T-helper 2 cell treated with Interferon-gamma antibody and Interleukin-4, amounts not matched to agents 5 μg/mL and 100 μg/mL, for 36 hours (primary cell): ENCODE data around the gene SLC39A2.
"Not testable (repeated sequence)": the region's sequence is repeated elsewhere in the genome, so short reads cannot be mapped to it uniquely, and the experiment has no call there.

Source experiments
- DNase-seq: peaks from one replicate; pipeline ENCODE4 v3.0.0; 2021; ENCODE audit warnings: low spot score
- H3K27ac Mint-ChIP-seq: one replicate; pipeline ENCODE4 v1.8.0; 2021; ENCODE audit warnings: mild to moderate bottlenecking, mixed read lengths
- H3K27me3 Mint-ChIP-seq: one replicate; pipeline ENCODE4 v1.8.0; 2021; ENCODE audit warnings: low read depth, mixed read lengths
- H3K36me3 Mint-ChIP-seq: one replicate; pipeline ENCODE4 v1.8.0; 2021; ENCODE audit warnings: low read depth, mixed read lengths
- H3K4me1 Mint-ChIP-seq: one replicate; pipeline ENCODE4 v1.8.0; 2021; ENCODE audit warnings: low read depth, mixed read lengths
- H3K4me3 Mint-ChIP-seq: one replicate; pipeline ENCODE4 v1.8.0; 2022; ENCODE audit warnings: mild to moderate bottlenecking, moderate library complexity, mixed read lengths
- H3K9me3 Mint-ChIP-seq: one replicate; pipeline ENCODE4 v1.8.0; 2021; ENCODE audit warnings: mixed read lengths

SLC39A2 gene, protein sequence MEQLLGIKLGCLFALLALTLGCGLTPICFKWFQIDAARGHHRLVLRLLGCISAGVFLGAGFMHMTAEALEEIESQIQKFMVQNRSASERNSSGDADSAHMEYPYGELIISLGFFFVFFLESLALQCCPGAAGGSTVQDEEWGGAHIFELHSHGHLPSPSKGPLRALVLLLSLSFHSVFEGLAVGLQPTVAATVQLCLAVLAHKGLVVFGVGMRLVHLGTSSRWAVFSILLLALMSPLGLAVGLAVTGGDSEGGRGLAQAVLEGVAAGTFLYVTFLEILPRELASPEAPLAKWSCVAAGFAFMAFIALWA

DNA sequence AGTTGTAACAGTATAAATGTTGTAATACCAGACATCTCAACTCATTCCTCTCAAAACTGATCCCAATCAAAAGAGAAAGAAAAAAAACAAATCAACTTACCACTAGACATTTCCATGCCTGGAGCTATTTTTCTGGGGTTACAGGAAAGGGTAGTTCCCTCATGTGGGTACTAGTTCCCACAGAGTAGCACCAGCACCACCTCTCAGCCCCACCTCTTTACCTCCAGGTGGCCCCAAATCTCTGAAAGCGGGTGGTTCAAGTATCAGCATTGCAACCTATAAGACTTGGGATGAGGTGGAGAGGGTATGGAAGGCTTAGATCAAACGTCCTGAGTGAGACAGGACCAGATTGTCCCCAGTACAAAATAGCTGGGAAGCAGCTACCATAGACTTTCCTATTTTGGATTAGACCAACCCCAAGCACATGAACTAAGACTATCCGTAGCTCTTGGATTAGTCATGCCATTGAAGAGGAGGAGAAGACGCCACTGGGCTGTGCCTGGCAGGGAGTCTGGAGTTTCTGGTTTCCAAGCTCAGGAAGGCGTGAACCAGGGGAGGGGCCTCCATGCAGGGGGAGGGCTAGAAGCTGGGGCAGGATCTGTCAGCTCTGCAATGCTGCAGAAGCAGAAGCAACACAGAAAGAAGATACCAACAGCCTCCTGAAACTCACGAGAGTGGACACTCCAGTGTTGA, at the start of gene SLC39A2:
SLC39A2 (plus strand) TSS at position 620 of the 693 bp plus-strand sequence. CDS start 154 bp downstream, outside the sequence.
- Mint-ChIP-seq H3K9me3 (no peaks in the 10 kb centered on the region), H3K27me3 (no peaks in the 10 kb centered on the region), H3K36me3 (peaks cover 27% of the 10 kb centered on the region), H3K4me1 (peaks cover 2% of the 10 kb centered on the region), H3K27ac (no peak within 1 kb of the TSS), H3K4me3 (no peak within 1 kb of the TSS)
- DNase-seq = no peak

GRCh38 chr14:20954736-20955537, 44.2 kb upstream of the SLC39A2 start, which contains the start of gene RNASE2:
Gene RNASE2, plus strand, starts transcription at chr14:20955487. Its CDS starts 285 bp downstream, at chr14:20955772.
- H3K4me3 Mint-ChIP-seq = peak within 1 kb of the TSS; percentile 68

GRCh38 chr14:20955538-20955873, 43.6 kb upstream of the SLC39A2 start:
- H3K4me1 Mint-ChIP-seq = peaks cover 36% of the 10 kb centered on the region
- not testable (repeated sequence) for H3K36me3 Mint-ChIP-seq, H3K4me3 Mint-ChIP-seq, H3K9me3 Mint-ChIP-seq, H3K27ac Mint-ChIP-seq, DNase-seq, H3K27me3 Mint-ChIP-seq

More at GRCh38 chr14:20954736-20955537, 44.2 kb upstream of the SLC39A2 start, which contains the start of gene RNASE2:
- not testable (repeated sequence) for H3K27me3 Mint-ChIP-seq, DNase-seq, H3K36me3 Mint-ChIP-seq, H3K9me3 Mint-ChIP-seq
- peak within 1 kb of the TSS; percentile 88 for H3K27ac Mint-ChIP-seq
- H3K4me1 Mint-ChIP-seq = peaks cover 33% of the 10 kb centered on the region

GRCh38 chr14:20956376-20956976, 42.6 kb upstream of the SLC39A2 start:
- no peak for DNase-seq
- Mint-ChIP-seq H3K4me1 (peaks cover 43% of the 10 kb centered on the region), H3K27me3 (peaks cover 5% of the 10 kb centered on the region), H3K36me3 (no peaks in the 10 kb centered on the region), H3K4me3 (peak overlapping the region; percentile 68), H3K27ac (peak overlapping the region; percentile 88), H3K9me3 (no peaks in the 10 kb centered on the region)

DNA sequence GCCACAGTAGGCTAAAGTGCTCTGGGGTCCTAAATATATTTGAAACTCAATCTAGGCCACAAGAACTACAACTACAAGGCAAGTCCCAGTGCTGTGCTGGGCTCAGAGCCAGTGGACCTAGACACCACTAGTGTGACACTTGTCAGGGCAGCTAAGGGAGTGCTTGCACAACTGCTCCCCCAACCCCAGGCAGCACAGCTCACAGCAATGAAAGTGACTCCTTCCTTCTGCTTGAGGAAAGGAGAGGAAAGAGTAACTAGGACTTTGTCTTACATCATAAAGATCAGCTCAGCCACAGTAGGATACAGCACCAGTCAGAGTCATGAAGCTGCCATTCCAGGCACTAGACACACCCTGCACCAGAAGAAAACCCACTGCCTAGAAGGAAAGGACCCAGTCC, 40.1 kb upstream of the SLC39A2 start:
- H3K4me3 Mint-ChIP-seq, H3K27me3 Mint-ChIP-seq, H3K36me3 Mint-ChIP-seq, H3K9me3 Mint-ChIP-seq, H3K27ac Mint-ChIP-seq, DNase-seq: not testable (repeated sequence)
- H3K4me1 Mint-ChIP-seq = peaks cover 47% of the 10 kb centered on the region

DNA sequence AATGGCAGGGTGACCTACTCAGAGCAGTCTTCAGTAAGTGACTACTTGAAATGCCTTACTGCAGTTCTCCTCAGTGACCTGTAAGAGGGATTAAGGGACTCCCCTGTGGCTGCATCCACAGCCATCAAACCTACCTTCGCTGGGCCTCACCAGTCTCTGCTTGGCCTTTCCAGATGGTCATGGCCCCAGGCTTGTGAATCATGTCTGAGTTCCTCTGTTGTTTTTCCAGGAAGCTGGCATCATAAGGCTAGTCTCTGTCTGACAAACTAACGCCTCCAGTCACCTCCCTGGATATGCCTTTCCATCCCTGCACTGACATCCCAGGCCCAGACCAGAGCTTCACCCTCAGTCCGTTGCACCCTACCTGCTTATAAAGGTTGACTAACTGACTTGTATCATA, 29.8 kb upstream of the SLC39A2 start:
- no peak overlapping the region for H3K4me3 Mint-ChIP-seq
- no peak for DNase-seq
- H3K4me1 Mint-ChIP-seq = peaks cover 9% of the 10 kb centered on the region
- peaks cover 55% of the 10 kb centered on the region for H3K27me3 Mint-ChIP-seq
- H3K27ac Mint-ChIP-seq = no peak overlapping the region
- no peaks in the 10 kb centered on the region for H3K36me3 Mint-ChIP-seq
- no peaks in the 10 kb centered on the region for H3K9me3 Mint-ChIP-seq

DNA sequence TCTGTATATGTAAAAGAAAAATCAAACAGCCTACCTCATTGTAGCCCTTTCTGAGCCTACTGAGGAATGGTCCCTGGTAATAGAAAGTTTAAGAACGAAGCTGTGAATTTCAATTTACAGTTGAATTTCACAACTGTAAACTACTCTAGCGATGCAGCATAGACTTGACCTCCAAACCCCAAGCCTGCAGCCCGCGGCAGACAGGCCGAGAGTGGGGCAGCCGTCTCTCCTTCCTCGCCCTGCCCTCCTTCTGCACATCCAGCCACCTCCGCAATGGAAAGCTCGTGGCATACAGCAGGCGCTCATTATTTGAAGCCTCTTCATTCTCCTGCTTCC, 28.5 kb upstream of the SLC39A2 start:
- Mint-ChIP-seq H3K27me3 (peaks cover 48% of the 10 kb centered on the region), H3K36me3 (no peaks in the 10 kb centered on the region), H3K27ac (no peak overlapping the region), H3K4me1 (peaks cover 9% of the 10 kb centered on the region), H3K4me3 (peak overlapping the region; percentile 92), H3K9me3 (no peaks in the 10 kb centered on the region)
- DNase-seq = no peak

DNA sequence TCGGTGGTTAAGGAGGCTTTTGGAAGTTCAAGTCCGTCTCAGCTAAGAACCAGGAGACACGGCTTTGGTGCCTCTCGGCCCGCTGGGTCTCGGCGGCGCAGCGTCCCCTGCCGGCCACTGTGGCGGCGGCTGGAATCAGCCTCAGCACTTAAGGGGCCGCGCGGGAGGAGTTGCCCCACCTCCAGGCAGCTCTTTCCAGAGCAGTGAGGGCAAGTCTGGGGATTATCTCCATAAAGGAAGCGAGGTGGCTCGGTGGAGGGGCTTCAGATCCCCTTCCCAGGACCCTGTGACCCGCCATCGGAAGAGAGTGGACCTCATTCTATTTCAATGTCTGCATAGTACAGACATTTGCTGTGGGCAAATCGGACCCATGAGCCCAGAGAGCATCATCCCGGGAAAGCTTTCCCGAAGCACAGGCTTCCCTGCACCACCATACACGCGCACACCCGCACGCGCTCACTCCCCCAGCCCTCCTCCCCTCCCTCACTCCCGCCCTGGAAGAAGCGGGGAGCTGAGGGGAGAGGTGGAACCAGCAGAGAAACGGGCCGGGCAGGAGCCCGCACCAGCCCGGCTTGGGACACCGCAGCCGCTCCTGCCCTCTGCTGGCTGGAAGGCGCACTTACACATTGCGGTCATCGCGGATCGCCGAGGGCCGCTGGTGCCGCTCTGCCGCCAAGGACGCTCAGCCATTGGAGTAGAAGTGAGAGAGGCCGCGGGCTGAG, 27.9 kb upstream of the SLC39A2 start:
- Mint-ChIP-seq H3K9me3 (no peaks in the 10 kb centered on the region), H3K27ac (peak overlapping the region; percentile 1), H3K36me3 (no peaks in the 10 kb centered on the region), H3K4me3 (peak overlapping the region; percentile 92), H3K4me1 (peaks cover 9% of the 10 kb centered on the region), H3K27me3 (peaks cover 43% of the 10 kb centered on the region)
- DNase-seq = peak; percentile 81

- no peaks in the 10 kb centered on the region for H3K36me3 Mint-ChIP-seq
- no peak overlapping the region for H3K27ac Mint-ChIP-seq
- no peak for DNase-seq
Observed at GRCh38 chr14:20971705-20972021, 27.4 kb upstream of the SLC39A2 start.

DNA sequence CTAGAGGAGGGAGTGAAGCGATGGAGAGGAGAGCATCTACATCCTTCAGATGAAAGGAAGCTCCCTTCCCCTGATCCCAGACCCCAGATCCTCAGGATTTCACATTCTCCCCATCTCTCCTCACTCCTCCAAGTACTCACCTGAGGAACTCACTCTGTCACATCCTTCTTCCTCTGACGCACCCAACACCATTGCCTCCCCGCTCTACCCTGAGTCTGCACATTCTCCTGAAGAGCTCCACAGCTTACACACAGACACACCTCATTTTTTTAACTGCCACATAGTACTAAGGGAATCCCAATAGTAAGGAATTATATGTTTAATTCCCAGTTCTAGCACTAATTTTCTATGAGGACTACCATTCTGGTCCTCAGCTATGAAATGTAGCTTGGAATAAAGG, 25.6 kb upstream of the SLC39A2 start:
- Mint-ChIP-seq H3K27ac (no peak overlapping the region), H3K4me3 (no peak overlapping the region)

More at GRCh38 chr14:20971705-20972021, 27.4 kb upstream of the SLC39A2 start:
- H3K27me3 Mint-ChIP-seq = peaks cover 42% of the 10 kb centered on the region
- H3K9me3 Mint-ChIP-seq = no peaks in the 10 kb centered on the region
- H3K4me1 Mint-ChIP-seq = peaks cover 9% of the 10 kb centered on the region
- peak overlapping the region; percentile 92 for H3K4me3 Mint-ChIP-seq

DNA sequence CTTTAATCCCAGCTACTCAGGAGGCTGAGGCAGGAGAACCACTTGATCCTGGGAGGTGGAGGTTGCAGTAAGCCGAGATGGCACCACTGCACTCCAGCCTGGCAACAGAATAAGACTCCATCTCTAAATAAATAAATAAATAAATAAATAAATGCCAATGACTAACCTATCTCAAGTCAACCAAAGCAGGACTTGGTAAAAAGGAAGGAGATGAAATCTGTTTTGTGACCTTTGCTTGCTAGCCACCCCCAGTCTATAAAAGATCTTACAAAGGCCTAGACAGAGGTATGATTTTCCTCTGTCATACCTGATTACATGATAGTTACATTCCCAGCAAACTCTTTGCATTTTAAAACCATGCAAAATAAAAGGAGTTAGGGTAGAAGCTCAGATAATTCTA, 22.8 kb upstream of the SLC39A2 start:
- Mint-ChIP-seq H3K27me3 (peaks cover 40% of the 10 kb centered on the region), H3K36me3 (no peaks in the 10 kb centered on the region), H3K27ac (no peak overlapping the region), H3K4me1 (peaks cover 4% of the 10 kb centered on the region), H3K9me3 (no peaks in the 10 kb centered on the region), H3K4me3 (no peak overlapping the region)
- no peak for DNase-seq

More for the DNA sequence above, 25.6 kb upstream of the SLC39A2 start:
- peaks cover 9% of the 10 kb centered on the region for H3K4me1 Mint-ChIP-seq
- H3K36me3 Mint-ChIP-seq = no peaks in the 10 kb centered on the region
- no peaks in the 10 kb centered on the region for H3K9me3 Mint-ChIP-seq
- DNase-seq = no peak
- peaks cover 28% of the 10 kb centered on the region for H3K27me3 Mint-ChIP-seq

GRCh38 chr14:20978687-20979086, 20.4 kb upstream of the SLC39A2 start:
- peaks cover 26% of the 10 kb centered on the region for H3K27me3 Mint-ChIP-seq
- no peaks in the 10 kb centered on the region for H3K36me3 Mint-ChIP-seq
- no peaks in the 10 kb centered on the region for H3K9me3 Mint-ChIP-seq
- DNase-seq = no peak
- no peak overlapping the region for H3K27ac Mint-ChIP-seq
- H3K4me1 Mint-ChIP-seq = no peaks in the 10 kb centered on the region
- no peak overlapping the region for H3K4me3 Mint-ChIP-seq

DNA sequence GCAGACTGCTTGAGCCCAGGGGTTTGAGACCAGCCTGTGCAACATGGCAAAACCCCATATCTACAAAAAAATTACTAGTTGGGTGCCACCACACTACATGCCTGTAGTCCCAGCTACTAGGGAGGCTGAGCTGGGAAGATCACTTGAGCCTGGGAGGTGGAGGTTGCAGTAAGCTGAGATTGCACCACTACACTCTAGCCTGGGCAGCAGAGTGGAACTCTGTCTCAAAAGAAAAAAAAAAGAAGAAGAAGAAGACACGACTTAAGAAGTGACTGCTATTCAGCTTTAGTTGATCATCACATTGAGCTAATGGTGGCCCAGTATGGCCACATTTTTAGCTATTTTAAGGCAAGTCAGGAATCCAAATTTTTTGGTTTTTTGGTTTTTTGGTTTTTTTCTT, 18.2 kb upstream of the SLC39A2 start:
- no peak overlapping the region for H3K4me3 Mint-ChIP-seq
- DNase-seq = no peak
- peaks cover 4% of the 10 kb centered on the region for H3K4me1 Mint-ChIP-seq
- no peaks in the 10 kb centered on the region for H3K36me3 Mint-ChIP-seq
- H3K9me3 Mint-ChIP-seq = no peaks in the 10 kb centered on the region
- H3K27me3 Mint-ChIP-seq = peaks cover 20% of the 10 kb centered on the region
- H3K27ac Mint-ChIP-seq = no peak overlapping the region
